Stimulated activated naive B cell treated with anti-CD40 and anti-IgM and Interleukin-4, amounts not matched to agents 10 μg/mL and 1 μg/mL and 100 μg/mL, for 72 hours (primary cell): ENCODE data around the gene APEX2.
"Not testable (repeated sequence)": the region's sequence is repeated elsewhere in the genome, so short reads cannot be mapped to it uniquely, and the experiment has no call there.

Experiments
- ATAC-seq, 2 donors: fragments of 150-1000 bp; cut with Tn5 transposase; replicated peaks; 2 replicates each; pipeline ENCODE4 v1.10.0; 2021; ENCODE audit warnings: moderate library complexity in 1 of 2
- DNase-seq: peaks from one replicate; pipeline ENCODE4 v3.0.0; 2021
- H3K27ac Mint-ChIP-seq: one replicate; pipeline ENCODE4 v1.8.0; 2022; ENCODE audit warnings: mild to moderate bottlenecking, mixed read lengths
- H3K27me3 Mint-ChIP-seq, 2 donors: one replicate each; pipeline ENCODE4 v1.8.0; 2022; ENCODE audit warnings: mixed read lengths in 2 of 2
- H3K36me3 Mint-ChIP-seq, 2 donors: one replicate each; pipeline ENCODE4 v1.8.0; 2022; ENCODE audit warnings: mixed read lengths in 2 of 2, mild to moderate bottlenecking in 1 of 2
- H3K4me1 Mint-ChIP-seq, 2 donors: one replicate each; pipeline ENCODE4 v1.8.0; 2022; ENCODE audit warnings: mixed read lengths in 2 of 2, mild to moderate bottlenecking in 1 of 2
- H3K4me3 Mint-ChIP-seq, 2 donors: one replicate each; pipeline ENCODE4 v1.8.0; 2022; ENCODE audit warnings: mild to moderate bottlenecking in 2 of 2, mixed read lengths in 2 of 2, moderate library complexity in 1 of 2
- H3K9me3 Mint-ChIP-seq, 2 donors: one replicate each; pipeline ENCODE4 v1.8.0; 2022; ENCODE audit warnings: mixed read lengths in 2 of 2, mild to moderate bottlenecking in 1 of 2

The APEX2 gene

DNA sequence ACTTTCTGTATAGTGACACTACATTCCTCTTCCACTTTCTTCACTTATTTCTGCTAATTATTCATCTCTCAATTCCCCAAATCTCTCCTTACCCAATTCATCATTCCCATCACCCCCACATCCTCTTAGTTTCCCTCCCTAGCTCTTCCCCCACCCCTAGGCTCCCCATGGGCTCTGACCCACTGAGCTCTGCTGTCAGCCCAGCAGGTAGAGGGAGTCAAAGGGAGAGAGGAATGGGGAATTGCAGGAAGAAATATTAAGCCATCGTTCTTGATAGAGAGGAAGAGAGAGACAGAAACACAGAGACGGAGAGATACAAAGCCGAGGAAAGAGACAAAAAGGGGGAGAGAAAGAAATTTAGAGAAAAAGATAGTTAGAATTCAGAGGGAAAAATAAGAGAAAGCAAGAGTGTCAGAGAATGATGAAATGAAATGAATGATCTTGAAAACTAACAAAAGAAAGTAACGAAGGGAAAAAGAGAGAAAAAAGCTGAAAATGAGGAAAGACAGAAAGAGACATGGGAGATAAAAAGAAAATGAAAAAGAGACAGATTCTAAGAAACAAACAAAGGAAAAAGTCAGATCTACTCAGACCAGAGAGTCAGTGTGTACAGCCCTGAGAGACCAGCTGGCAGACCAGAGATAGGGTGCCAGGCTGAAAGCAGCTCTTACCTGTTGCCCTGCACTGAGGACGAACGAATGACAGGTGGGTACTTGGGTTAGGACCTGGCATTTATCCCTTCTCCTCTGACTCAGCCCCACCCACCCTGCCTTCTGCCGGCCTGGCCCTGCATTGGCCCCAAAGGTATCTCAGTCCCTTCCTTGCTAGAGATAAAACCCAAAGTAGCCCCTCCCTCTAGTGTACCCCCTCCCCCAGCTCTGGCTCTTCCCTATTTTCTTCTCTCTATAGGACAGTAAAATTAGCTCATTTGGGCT is 30.4 kb downstream of the APEX2 start, which contains the start of gene ALAS2:
ALAS2 (minus strand) TSS at position 707 of the 935 bp plus-strand sequence. CDS start 4,977 bp downstream, outside the sequence.
- Mint-ChIP-seq H3K36me3 (peaks cover 0 to 2% of the 10 kb centered on the region in 2 donors), H3K27ac (no peak within 1 kb of the TSS), H3K4me1 (no peaks in the 10 kb centered on the region), H3K9me3 (no peaks in the 10 kb centered on the region), H3K27me3 (peaks cover 0 to 13% of the 10 kb centered on the region in 2 donors), H3K4me3 (no peak within 1 kb of the TSS)
- no peak for DNase-seq
- no peak for ATAC-seq

DNA sequence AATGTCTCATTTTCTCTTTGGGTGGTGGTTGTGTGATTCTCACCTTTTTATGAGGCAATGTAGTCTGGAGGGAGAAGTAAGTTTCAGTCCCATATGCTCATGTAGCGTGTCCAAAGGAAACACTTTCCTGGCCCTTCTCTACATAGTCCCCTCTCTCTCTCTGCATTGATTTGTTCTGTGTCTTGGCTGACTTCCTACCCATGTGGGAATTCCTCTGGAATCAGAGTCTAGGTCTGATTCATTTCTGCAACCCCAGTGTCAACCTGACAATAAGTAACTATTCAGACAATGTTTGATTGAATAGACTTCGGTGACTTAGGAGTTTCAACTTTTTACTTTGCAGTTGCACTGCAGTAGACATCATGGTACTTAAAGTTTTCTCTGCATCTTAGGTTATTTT is 33.3 kb downstream of the APEX2 start:
- no peak for ATAC-seq
- no peak for DNase-seq
- H3K4me1 Mint-ChIP-seq = no peaks in the 10 kb centered on the region
- H3K27me3 Mint-ChIP-seq = peaks cover 0 to 3% of the 10 kb centered on the region in 2 donors
- H3K4me3 Mint-ChIP-seq = no peak overlapping the region
- H3K36me3 Mint-ChIP-seq = no peaks in the 10 kb centered on the region
- H3K27ac Mint-ChIP-seq = no peak overlapping the region
- no peaks in the 10 kb centered on the region for H3K9me3 Mint-ChIP-seq

DNA sequence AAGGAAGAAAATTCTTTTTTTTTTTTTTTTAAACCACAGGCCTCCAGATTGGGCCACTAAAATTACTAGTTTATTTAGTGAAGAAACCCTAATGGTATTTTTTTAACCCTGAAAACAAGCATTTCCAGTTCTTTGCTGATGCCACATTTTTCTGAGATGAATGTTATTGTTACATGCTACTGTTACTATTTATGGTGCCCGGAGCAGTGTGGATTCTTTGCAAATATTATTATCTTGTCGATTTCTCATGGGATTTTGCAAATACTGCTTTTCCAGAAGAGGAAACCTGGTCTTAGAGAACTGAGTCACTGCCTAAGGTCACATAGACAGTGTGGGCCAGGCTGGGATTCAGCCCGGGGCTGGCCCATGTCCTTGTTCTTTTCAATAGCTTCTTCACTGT is 39.3 kb downstream of the APEX2 start:
- no peaks in the 10 kb centered on the region for H3K9me3 Mint-ChIP-seq
- ATAC-seq = no peak
- H3K4me1 Mint-ChIP-seq = no peaks in the 10 kb centered on the region
- no peak overlapping the region for H3K27ac Mint-ChIP-seq
- H3K27me3 Mint-ChIP-seq = no peaks in the 10 kb centered on the region
- H3K36me3 Mint-ChIP-seq = no peaks in the 10 kb centered on the region
- no peak overlapping the region for H3K4me3 Mint-ChIP-seq
- DNase-seq = no peak

DNA sequence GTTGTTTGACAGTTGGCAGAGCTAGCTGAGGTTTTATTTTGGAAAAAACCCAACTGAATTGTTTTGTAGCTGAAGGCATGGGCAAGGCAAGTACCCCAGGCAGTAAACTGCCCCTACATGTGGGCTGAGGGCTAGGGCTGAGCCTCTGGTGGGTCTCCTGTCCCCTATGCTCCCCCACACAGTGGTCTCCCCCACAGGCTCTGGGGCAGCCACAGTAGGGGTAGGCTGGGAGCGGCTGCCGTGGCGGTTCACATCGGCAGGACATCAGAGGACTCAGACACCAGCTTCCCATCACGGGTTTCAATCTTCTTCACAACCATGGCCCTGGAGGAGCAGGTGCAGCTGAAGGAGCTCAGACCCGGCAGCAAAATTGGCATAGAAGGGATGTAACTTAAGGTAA is 41.4 kb downstream of the APEX2 start:
- Mint-ChIP-seq H3K9me3 (no peaks in the 10 kb centered on the region), H3K27me3 (no peaks in the 10 kb centered on the region), H3K4me1 (no peaks in the 10 kb centered on the region), H3K4me3 (no peak overlapping the region), H3K27ac (no peak overlapping the region), H3K36me3 (no peaks in the 10 kb centered on the region)
- DNase-seq (no peak), ATAC-seq (no peak)

DNA sequence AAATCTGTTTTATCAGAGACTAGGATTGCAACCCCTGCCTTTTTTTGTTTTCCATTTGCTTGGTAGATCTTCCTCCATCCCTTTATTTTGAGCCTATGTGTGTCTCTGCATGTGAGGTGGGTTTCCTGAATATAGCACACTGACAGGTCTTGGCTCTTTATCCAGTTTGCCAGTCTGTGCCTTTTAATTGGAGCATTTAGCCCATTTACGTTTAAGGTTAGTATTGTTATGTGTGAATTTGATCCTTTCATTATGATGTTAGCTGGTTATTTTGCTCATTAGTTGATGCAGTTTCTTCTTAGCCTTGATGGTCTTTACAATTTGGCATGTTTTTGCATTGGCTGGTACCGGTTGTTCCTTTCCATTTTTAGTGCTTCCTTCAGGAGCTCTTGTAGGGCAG is 50.4 kb downstream of the APEX2 start:
- not testable (repeated sequence) for H3K9me3 Mint-ChIP-seq

DNA sequence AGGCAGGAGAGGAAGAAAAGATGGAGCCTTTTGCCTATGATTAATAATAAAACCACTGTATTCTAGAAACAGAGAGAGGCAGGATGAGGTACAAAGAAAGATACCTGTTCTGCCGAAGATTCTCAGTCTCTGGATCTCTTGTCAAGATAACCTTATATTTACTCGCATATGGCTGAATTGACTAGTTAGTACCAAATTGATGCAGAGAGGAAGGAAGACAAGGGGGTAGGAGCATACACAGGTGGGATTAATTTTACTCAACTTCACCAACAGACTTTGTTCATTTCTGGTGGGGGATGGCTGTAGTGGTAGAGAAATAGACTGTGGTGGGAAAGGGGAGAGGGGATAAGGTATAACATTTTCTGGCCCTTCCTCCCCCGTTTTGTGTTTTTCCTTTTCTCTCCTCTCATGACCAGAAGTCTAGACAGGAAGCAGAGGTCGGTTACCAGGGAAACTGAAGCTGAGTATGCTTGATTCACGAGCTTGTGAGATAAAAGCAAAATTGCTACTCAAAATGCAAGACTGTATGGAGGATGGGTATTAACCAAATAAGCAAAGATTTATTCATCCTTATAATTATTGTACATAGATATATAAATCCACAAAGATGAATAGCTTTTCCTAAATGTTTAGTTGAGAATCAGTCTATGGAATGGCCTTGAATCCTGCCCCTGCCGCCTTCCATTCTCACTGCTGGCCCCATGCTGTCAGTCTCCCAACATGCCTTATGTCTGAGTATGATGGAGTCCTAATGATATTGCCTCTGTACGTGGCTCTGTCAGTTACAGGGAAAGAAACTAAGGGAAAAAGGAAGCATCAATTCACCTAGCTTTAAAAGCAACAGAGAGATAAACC is 56.9 kb downstream of the APEX2 start:
- DNase-seq (no peak), ATAC-seq (no peak)
- no peaks in the 10 kb centered on the region for H3K36me3 Mint-ChIP-seq
- H3K4me3 Mint-ChIP-seq = peak overlapping the region; percentile 22 to 67
- peaks cover 7 to 16% of the 10 kb centered on the region in 2 donors for H3K4me1 Mint-ChIP-seq
- no peak overlapping the region for H3K27ac Mint-ChIP-seq
- peaks cover 0 to 13% of the 10 kb centered on the region in 2 donors for H3K27me3 Mint-ChIP-seq
- H3K9me3 Mint-ChIP-seq = no peaks in the 10 kb centered on the region

More for the DNA sequence above, 50.4 kb downstream of the APEX2 start:
- not testable (repeated sequence) for H3K4me3 Mint-ChIP-seq, ATAC-seq, H3K27me3 Mint-ChIP-seq, DNase-seq, H3K4me1 Mint-ChIP-seq, H3K36me3 Mint-ChIP-seq, H3K27ac Mint-ChIP-seq

DNA sequence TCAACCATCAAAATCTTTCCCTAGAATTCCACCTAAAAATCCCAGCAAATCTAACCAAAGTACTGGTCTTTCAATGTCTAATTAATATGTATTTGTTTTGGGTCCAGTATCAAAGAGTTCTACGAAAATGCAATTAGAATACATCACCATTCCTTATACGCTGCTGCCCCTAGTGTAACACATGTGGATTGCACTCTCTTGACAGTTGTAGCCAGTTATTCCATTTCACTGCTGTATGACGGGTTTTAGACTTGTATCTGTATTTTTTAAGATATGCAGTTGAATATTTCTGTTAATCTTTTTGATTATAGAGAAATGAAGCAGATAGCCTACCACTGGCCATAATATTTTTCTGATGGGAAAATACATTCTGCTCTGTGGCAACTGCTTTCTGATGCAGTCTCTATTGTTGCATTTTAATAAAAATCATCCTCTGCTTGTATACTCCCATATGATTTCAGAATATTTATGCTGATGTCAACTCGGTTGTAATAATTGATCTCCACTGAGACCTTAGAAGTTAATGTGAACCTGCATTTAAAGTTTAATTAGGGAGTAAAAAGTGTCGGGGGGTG is 57.6 kb downstream of the APEX2 start:
- DNase-seq = no peak
- Mint-ChIP-seq H3K9me3 (no peaks in the 10 kb centered on the region), H3K4me3 (peak overlapping the region; percentile 22 to 67), H3K27ac (no peak overlapping the region), H3K4me1 (peaks cover 7 to 16% of the 10 kb centered on the region in 2 donors), H3K36me3 (no peaks in the 10 kb centered on the region), H3K27me3 (peaks cover 0 to 13% of the 10 kb centered on the region in 2 donors)
- peak; percentile 63 to 70 for ATAC-seq
